Measurements from ENCODE around the gene ZSWIM7. TPM values are rescaled to one million over a fixed set of nuclear protein-coding genes. Genes with fewer than 3 reads are reported as not detected.

The ZSWIM7 gene
- total RNA-seq = 4.3 and 13.0 TPM in 2 replicates

DNA sequence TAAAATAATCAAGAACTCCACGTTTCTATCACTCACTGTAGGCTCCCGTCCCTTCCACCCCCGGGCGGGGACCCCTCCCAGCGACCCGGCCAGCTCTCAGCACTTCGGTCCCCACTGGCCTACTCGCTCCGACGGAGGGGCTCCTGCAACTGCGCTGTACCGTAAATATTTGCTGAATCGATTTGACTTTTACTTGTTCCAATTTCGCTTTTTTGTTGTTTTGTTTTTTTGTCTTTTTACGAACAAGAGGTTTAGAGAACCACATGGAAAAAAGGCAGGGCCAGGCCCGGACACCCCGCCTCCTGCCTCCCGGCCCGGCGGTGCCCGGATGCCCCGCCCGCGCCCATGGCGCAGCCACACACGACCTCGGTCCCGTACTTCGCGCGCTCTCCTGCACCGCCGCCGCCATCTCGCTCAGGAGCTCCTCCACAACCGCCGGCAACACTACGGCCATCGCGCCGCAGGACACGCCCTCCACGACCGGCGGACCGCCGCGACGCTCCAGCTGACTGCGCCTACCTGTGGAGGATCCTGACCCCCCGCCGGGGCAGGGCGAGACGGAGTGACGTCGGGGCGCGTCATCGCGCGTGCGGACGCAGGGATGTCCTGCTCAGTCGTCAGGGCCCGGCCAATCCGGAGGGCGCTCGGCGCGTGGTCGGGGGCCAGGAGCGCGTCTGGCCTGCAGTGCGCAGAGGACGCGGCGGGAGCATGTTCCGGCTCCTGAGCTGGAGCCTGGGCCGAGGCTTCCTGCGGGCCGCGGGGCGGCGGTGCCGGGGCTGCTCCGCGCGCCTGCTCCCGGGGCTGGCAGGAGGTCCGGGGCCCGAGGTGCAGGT is at the start of gene ZSWIM7, which contains the start of gene TTC19:
TSS of gene ZSWIM7 (minus strand) at position 564 of the 833 bp plus-strand sequence. CDS start at position 454, 110 bp downstream.
TSS of gene TTC19 (plus strand) at position 684 of the 833 bp plus-strand sequence. CDS start at position 709, 25 bp downstream.

DNA sequence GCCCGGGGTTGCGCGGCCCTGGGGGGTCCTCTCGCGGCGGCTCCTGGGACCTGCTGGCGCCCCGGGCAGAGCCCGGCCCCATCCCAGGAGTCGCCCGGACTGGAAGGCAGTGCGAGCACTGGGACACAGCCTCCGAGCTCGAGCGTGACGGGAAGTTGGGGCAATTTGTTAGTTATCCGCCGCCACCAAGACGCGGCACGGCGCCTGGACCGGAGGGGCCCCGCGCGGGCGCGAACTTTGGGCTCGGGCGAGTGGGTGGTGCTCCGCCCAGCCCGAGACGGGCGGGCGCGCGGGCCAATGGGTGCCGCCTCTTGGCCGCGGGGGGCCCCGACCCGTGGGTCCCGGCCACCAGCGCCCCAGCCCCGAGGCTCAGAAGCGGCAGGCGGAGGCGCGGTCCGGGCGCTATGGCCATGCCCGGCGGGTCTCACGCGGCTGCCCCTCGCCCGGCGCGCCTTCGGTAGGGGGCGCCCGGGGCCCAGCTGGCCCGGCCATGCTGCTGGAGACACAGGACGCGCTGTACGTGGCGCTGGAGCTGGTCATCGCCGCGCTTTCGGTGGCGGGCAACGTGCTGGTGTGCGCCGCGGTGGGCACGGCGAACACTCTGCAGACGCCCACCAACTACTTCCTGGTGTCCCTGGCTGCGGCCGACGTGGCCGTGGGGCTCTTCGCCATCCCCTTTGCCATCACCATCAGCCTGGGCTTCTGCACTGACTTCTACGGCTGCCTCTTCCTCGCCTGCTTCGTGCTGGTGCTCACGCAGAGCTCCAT is 54.6 kb downstream of the ZSWIM7 start, which contains the start of gene ADORA2B:
TSS of gene ADORA2B (plus strand) at position 372 of the 768 bp plus-strand sequence. CDS start at position 491, 119 bp downstream.

Other genes starting within 250 kb of the ZSWIM7 start
- 14.9 and 92.7 TPM in 2 replicates for gene ADORA2B, start 54.6 kb downstream of the ZSWIM7 start, total RNA-seq
- gene TTC19, start 120 bp upstream of the ZSWIM7 start, total RNA-seq = 18.2 and 41.9 TPM in 2 replicates
- gene NCOR1, start 215.8 kb upstream of the ZSWIM7 start, total RNA-seq = 41.8 and 64.3 TPM in 2 replicates
- gene PIGL, start 217.5 kb upstream of the ZSWIM7 start, total RNA-seq = 9.8 and 13.0 TPM in 2 replicates

Measured in pericardium fibroblast (primary cell).